K562 (cell line): ENCODE data around the gene SURF4. TPM values are rescaled to one million over a fixed set of nuclear protein-coding genes. Genes with fewer than 3 reads are reported as not detected.

Experiments
- CCAR2 ChIP-seq: fragments of 200-400 bp; formaldehyde crosslinking; IDR thresholded peaks from 2 replicates; pipeline ENCODE4 v1.6.1; 2017; ENCODE audit warnings: mild to moderate bottlenecking, low read depth, low read length
- ETV5 ChIP-seq: sonication (generic); formaldehyde crosslinking; IDR thresholded peaks from 2 replicates; pipeline ENCODE4 v1.4.0; 2020; ENCODE audit warnings: low read depth, mild to moderate bottlenecking, missing genetic modification reagents
- NFE2 ChIP-seq: IDR thresholded peaks from 2 replicates; pipeline ENCODE4 v1.6.1; 2014; ENCODE audit warnings: antibody characterized with exemption, low read depth
- NR1H2 ChIP-seq: sonication (generic); formaldehyde crosslinking; IDR thresholded peaks from 2 replicates; pipeline ENCODE4 v1.4.0; 2020; ENCODE audit warnings: mild to moderate bottlenecking, missing genetic modification reagents
- SAFB2 ChIP-seq: fragments of 200-400 bp; formaldehyde crosslinking; IDR thresholded peaks from 2 replicates; pipeline ENCODE4 v1.6.1; 2018; ENCODE audit warnings: borderline replicate concordance, low read length, low read depth, moderate library complexity; ENCODE audit not compliant: severe bottlenecking
- SRSF3 ChIP-seq: fragments of 200-400 bp; formaldehyde crosslinking; IDR thresholded peaks from 2 replicates; pipeline ENCODE4 v1.6.1; 2016; ENCODE audit warnings: mild to moderate bottlenecking, low read length, moderate library complexity; ENCODE audit not compliant: insufficient read depth
- THRAP3 ChIP-seq: fragments of 450-650 bp; IDR thresholded peaks from 2 replicates; pipeline ENCODE4 v1.6.1; 2016; ENCODE audit warnings: mild to moderate bottlenecking, inconsistent platforms, borderline replicate concordance
- ZNF3 ChIP-seq: fragments of 250-450 bp; sonication (Bioruptor Pico); IDR thresholded peaks from 2 replicates; pipeline ENCODE4 v1.5.0; 2021; ENCODE audit warnings: mild to moderate bottlenecking, moderate library complexity
- ZNF408 ChIP-seq: fragments of 250-450 bp; sonication (Bioruptor Pico); IDR thresholded peaks from 2 replicates; pipeline ENCODE4 v1.4.0; 2020; ENCODE audit warnings: low read depth, mild to moderate bottlenecking, moderate library complexity
- polyA plus RNA-seq, 8 experiments: library from polyadenylated mRNA; depleted of rRNA in 4 of 8; stranded (reverse) in 5 of 8; unstranded in 3 of 8; fragments of >200 nt; fragmentation: Nextera tagmentation in 2 of 8; fragmentation: Illumina TruSeq in 1 of 8; extraction: Ambion mirVana in 2 of 8; extraction: Trizol in 1 of 8; gene quantifications; 2 replicates each; pipeline versions ENCODE4 v1.2.1 to v1.2.3, GENCODE V29; 2011 to 2014; ENCODE audit warnings: inconsistent platforms in 1 of 8, missing spikeins in 1 of 8
- total RNA-seq, 7 experiments: library from RNA; depleted of rRNA in 6 of 7; stranded (reverse); fragments of >200 nt in 6 of 7; fragmentation: Illumina TruSeq in 2 of 7; extraction: Trizol in 2 of 7; gene quantifications; 2 replicates each; pipeline versions ENCODE4 v1.2.1 to v1.2.3, GENCODE V29; 2011 to 2021; ENCODE audit warnings: low replicate concordance in 1 of 7
- TF ChIP-seq, protein P1 (sequence below): fragments of 450-650 bp; conservative IDR thresholded peaks from 2 replicates; pipeline ENCODE4 v1.6.1; 2016; ENCODE audit warnings: missing genetic modification characterization, low read depth, mild to moderate bottlenecking, control low read depth, missing compliant biosample characterization
- TF ChIP-seq, protein P2 (sequence below): fragments of 150-350 bp; conservative IDR thresholded peaks from 2 replicates; pipeline ENCODE4 v1.6.1; 2014; ENCODE audit warnings: low read length
- TF ChIP-seq, protein P3 (sequence below): fragments of 450-650 bp; conservative IDR thresholded peaks from 2 replicates; pipeline ENCODE4 v1.6.1; 2016; ENCODE audit warnings: missing genetic modification characterization, low read depth, mild to moderate bottlenecking, missing compliant biosample characterization, moderate library complexity
- TF ChIP-seq, protein P4 (sequence below): fragments of 250-450 bp; sonication (Bioruptor Pico); IDR thresholded peaks from 2 replicates; pipeline ENCODE4 v1.4.0; 2020
- TF ChIP-seq, protein P5 (sequence below): fragments of 250-450 bp; sonication (Bioruptor Pico); IDR thresholded peaks from 2 replicates; pipeline ENCODE4 v1.4.0; 2020; ENCODE audit warnings: mild to moderate bottlenecking, moderate library complexity

The SURF4 gene
- total and polyA plus RNA-seq, 9 of the 15 experiments (the other 6 are each of a cell fraction or from before 2014, with no cell fraction given), result 8.4 to 176 (median 130) TPM

DNA sequence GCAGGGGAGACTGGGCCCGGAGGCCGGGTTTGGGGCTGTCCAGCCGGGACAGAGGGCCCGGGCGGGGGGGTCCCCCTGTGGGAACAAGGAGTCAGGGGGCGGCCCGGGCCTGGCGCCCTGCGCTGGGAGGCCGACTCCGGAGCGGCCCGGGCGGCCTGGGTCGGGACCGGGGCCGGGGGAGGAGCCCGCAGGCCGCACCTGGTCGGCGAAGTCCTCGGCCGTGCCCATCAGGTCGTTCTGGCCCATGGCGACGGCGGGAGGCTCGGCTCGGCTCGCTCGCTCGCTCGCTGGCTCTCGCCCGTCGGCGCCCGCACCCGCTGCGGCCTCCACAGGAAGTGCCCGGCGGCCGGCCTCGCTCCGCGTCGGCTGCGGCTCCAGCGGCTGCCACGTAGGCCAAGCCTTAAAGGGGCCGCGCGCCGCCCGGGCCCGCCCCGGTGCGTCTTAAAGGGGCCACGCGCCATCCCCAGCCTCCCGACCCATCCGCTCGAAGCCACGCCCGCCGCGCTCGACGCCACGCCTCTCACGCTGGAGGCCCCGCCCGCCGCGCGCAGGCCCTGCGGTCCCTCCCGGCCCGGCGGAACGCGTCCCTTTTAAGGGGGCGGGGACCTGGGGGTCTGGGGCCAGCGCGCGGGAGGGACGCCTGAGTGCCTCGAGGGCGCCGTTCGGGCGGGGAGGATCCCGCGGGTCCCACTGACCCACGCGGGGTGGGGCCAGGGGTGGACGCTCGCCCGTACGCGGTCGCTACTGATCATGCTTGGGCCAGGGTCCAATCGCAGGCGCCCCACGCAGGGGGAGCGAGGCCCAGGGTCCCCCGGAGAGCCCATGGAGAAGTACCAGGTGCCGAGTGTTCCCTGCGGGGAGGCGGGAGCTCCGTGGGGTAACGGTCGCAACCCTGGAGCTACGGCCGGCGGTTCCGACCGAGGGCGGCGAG lies at the start of gene SURF4, which contains the start of gene STKLD1 (continued):
- TF ChIP-seq NR1H2 (CRISPR knock-in tag) (no peak), SRSF3 (no peak), CCAR2 (no peak), ZNF3 (CRISPR knock-in tag) (no peak), THRAP3 (no peak), NFE2 (no peak), ETV5 (CRISPR knock-in tag) (0 out of 2 replicates have a peak, but pooled peaks have one; percentile 48), SAFB2 (no peak), ZNF408 (CRISPR knock-in tag) (no peak)
- TF ChIP-seq, protein P1, sequence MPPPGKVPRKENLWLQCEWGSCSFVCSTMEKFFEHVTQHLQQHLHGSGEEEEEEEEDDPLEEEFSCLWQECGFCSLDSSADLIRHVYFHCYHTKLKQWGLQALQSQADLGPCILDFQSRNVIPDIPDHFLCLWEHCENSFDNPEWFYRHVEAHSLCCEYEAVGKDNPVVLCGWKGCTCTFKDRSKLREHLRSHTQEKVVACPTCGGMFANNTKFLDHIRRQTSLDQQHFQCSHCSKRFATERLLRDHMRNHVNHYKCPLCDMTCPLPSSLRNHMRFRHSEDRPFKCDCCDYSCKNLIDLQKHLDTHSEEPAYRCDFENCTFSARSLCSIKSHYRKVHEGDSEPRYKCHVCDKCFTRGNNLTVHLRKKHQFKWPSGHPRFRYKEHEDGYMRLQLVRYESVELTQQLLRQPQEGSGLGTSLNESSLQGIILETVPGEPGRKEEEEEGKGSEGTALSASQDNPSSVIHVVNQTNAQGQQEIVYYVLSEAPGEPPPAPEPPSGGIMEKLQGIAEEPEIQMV, result no peak
- TF ChIP-seq, protein P2, sequence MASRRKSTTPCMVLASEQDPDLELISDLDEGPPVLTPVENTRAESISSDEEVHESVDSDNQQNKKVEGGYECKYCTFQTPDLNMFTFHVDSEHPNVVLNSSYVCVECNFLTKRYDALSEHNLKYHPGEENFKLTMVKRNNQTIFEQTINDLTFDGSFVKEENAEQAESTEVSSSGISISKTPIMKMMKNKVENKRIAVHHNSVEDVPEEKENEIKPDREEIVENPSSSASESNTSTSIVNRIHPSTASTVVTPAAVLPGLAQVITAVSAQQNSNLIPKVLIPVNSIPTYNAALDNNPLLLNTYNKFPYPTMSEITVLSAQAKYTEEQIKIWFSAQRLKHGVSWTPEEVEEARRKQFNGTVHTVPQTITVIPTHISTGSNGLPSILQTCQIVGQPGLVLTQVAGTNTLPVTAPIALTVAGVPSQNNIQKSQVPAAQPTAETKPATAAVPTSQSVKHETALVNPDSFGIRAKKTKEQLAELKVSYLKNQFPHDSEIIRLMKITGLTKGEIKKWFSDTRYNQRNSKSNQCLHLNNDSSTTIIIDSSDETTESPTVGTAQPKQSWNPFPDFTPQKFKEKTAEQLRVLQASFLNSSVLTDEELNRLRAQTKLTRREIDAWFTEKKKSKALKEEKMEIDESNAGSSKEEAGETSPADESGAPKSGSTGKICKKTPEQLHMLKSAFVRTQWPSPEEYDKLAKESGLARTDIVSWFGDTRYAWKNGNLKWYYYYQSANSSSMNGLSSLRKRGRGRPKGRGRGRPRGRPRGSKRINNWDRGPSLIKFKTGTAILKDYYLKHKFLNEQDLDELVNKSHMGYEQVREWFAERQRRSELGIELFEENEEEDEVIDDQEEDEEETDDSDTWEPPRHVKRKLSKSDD, result no peak
- TF ChIP-seq, protein P3, sequence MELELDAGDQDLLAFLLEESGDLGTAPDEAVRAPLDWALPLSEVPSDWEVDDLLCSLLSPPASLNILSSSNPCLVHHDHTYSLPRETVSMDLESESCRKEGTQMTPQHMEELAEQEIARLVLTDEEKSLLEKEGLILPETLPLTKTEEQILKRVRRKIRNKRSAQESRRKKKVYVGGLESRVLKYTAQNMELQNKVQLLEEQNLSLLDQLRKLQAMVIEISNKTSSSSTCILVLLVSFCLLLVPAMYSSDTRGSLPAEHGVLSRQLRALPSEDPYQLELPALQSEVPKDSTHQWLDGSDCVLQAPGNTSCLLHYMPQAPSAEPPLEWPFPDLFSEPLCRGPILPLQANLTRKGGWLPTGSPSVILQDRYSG, result no peak
- TF ChIP-seq, protein P4, sequence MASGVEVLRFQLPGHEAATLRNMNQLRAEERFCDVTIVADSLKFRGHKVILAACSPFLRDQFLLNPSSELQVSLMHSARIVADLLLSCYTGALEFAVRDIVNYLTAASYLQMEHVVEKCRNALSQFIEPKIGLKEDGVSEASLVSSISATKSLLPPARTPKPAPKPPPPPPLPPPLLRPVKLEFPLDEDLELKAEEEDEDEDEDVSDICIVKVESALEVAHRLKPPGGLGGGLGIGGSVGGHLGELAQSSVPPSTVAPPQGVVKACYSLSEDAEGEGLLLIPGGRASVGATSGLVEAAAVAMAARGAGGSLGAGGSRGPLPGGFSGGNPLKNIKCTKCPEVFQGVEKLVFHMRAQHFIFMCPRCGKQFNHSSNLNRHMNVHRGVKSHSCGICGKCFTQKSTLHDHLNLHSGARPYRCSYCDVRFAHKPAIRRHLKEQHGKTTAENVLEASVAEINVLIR (CRISPR knock-in tag), result peak; percentile 51; the same call in 1 of the 2 replicates
- TF ChIP-seq, protein P5, sequence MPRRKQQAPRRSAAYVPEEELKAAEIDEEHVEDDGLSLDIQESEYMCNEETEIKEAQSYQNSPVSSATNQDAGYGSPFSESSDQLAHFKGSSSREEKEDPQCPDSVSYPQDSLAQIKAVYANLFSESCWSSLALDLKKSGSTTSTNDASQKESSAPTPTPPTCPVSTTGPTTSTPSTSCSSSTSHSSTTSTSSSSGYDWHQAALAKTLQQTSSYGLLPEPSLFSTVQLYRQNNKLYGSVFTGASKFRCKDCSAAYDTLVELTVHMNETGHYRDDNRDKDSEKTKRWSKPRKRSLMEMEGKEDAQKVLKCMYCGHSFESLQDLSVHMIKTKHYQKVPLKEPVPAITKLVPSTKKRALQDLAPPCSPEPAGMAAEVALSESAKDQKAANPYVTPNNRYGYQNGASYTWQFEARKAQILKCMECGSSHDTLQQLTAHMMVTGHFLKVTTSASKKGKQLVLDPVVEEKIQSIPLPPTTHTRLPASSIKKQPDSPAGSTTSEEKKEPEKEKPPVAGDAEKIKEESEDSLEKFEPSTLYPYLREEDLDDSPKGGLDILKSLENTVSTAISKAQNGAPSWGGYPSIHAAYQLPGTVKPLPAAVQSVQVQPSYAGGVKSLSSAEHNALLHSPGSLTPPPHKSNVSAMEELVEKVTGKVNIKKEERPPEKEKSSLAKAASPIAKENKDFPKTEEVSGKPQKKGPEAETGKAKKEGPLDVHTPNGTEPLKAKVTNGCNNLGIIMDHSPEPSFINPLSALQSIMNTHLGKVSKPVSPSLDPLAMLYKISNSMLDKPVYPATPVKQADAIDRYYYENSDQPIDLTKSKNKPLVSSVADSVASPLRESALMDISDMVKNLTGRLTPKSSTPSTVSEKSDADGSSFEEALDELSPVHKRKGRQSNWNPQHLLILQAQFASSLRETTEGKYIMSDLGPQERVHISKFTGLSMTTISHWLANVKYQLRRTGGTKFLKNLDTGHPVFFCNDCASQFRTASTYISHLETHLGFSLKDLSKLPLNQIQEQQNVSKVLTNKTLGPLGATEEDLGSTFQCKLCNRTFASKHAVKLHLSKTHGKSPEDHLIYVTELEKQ (CRISPR knock-in tag), result no peak
